ENCODE results near the gene MKNK2.
"Not testable (repeated sequence)": the region's sequence is repeated elsewhere in the genome, so short reads cannot be mapped to it uniquely, and the experiment has no call there.

MKNK2 gene

GRCh38 chr19:2050991-2051772 lies at the start of gene MKNK2:
MKNK2 (minus strand) TSS chr19:2051244; CDS start chr19:2050851, 393 bp downstream.
- DNase-seq (ENCODE audit: low spot score), result peak; percentile 99

GRCh38 chr19:2100719-2101061 lies 49.6 kb upstream of the MKNK2 start:
- no peak for DNase-seq (ENCODE audit: low spot score)

- no peak for DNase-seq (ENCODE audit: low spot score)
These were observed 49.1 kb upstream of the MKNK2 start for GRCh38 chr19:2099937-2100718.

- DNase-seq (ENCODE audit: low spot score), result no peak
These were observed 48.0 kb upstream of the MKNK2 start for GRCh38 chr19:2099054-2099501.

DNA sequence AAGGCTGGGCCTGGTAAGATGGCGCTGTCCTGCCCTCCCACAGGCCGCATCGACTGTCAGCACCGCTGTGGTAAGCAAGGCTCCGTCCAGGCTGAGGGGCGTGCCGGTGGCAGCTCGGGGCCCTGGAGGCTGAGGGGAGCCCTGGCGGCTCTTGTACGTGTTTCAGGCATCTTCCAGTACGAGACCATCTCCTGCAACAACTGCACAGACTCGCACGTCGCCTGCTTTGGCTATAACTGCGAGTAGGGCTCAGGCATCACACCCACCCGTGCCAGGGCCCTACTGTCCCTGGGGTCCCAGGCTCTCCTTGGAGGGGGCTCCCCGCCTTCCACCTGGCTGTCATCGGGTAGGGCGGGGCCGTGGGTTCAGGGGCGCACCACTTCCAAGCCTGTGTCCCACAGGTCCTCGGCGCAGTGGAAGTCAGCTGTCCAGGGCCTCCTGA lies 46.9 kb upstream of the MKNK2 start:
- no peak for DNase-seq (ENCODE audit: low spot score)

DNA sequence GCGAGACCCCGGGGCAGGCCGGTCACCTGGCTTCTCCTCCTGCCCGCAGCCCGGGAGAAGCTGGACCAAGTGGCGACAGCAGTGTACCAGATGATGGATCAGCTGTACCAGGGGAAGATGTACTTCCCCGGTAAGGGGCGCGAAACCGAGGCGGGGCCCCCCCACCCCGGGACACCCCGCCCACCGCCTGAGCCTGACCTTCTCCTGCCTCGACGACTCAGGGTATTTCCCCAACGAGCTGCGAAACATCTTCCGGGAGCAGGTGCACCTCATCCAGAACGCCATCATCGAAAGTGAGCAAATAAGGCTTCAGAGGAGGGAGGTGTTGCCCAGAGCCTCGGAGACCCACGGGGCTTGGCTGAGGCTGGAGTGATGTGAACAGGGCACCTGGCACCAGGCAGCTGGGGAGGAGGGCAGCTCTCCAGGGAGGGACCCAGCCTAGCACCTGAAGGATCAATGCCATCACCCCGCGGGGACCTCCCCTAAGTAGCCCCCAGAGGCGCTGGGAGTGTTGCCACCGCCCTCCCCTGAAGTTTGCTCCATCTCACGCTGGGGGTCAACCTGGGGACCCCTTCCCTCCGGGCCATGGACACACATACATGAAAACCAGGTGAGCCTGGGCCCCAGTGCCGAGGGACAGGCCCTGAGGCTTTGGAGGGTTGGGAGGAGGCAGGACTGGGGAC lies 46.3 kb upstream of the MKNK2 start:
- DNase-seq (ENCODE audit: low spot score), result no peak

DNA sequence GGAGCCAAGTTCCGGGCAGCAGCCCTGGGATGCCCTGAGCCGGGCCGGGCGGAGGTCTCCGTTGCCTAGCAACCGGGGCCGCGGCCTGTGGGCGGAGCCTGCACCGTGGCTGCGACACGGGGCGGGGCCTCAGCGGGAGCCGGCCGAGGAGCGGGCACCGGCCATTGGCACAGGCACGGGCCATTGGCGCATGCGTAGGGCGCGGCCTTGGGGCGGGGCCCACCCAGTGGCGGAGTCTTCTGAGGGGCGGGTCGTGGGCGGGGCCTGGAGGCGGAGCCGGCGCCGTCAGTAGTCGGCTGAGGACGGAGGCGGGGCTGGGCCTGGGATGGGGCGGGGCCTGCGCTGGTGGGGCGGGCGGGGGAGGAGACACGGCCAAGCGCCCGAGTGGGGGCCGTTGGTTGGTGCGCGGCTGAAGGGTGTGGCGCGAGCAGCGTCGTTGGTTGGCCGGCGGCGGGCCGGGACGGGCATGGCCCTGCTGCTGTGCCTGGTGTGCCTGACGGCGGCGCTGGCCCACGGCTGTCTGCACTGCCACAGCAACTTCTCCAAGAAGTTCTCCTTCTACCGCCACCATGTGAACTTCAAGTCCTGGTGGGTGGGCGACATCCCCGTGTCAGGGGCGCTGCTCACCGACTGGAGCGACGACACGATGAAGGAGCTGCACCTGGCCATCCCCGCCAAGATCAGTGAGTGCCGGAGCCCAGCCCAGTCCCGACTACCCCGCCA lies 45.6 kb upstream of the MKNK2 start, which contains the start of gene IZUMO4:
Gene IZUMO4 (plus strand): TSS at position 436 of the 723 bp plus-strand sequence. CDS start 31 bp downstream, at position 467.
- peak; percentile 100 for DNase-seq (ENCODE audit: low spot score)

- DNase-seq (ENCODE audit: low spot score), result peak; percentile 94
These were observed 45.0 kb upstream of the MKNK2 start, which contains the start of gene MOB3A for GRCh38 chr19:2096034-2096479. MOB3A (minus strand) TSS chr19:2096326; CDS start chr19:2078560, 17,766 bp downstream.

GRCh38 chr19:2091926-2092525 lies 41.0 kb upstream of the MKNK2 start:
- not testable (repeated sequence) for DNase-seq (ENCODE audit: low spot score)

GRCh38 chr19:2089727-2090053 lies 38.6 kb upstream of the MKNK2 start:
- DNase-seq (ENCODE audit: low spot score), result no peak

DNA sequence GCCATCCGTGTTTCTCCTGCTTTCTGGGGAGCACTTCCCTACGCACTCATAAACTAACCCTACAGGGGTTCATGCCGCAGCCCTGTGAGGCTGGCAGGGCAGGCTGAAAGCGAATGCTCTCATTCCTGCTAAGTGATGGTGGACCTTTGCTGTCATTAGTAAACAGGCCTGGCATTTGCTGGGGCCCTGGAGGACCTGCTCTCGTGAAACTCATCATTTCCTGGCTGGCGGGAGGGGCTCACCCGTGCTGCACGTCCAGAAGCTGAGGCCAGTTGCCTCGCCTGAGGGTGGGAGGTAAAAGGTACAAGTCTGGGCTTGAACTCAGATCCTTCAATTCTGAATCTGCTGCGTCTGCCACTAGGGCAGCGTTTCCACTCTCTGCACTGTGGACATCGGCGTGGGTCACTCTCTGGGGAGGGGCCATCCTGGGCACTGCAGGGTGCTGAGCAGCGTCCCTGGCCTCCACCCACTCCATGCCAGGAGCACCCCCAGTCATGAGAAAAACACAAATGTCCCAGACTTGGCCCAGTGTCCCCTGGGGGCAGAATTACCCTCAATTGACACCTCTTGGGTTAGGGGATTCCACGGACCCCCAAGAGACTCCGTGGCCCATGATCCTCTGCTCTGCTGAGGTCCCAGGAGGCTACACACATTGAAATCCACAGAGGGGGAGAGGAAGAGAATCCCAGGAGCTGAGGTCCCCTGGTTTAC lies 38.1 kb upstream of the MKNK2 start:
- DNase-seq (ENCODE audit: low spot score), result no peak

- DNase-seq (ENCODE audit: low spot score), result no peak
These were observed 36.6 kb upstream of the MKNK2 start for GRCh38 chr19:2087621-2088100.

- DNase-seq (ENCODE audit: low spot score), result not testable (repeated sequence)
These were observed 35.9 kb upstream of the MKNK2 start for GRCh38 chr19:2086695-2087620.

DNA sequence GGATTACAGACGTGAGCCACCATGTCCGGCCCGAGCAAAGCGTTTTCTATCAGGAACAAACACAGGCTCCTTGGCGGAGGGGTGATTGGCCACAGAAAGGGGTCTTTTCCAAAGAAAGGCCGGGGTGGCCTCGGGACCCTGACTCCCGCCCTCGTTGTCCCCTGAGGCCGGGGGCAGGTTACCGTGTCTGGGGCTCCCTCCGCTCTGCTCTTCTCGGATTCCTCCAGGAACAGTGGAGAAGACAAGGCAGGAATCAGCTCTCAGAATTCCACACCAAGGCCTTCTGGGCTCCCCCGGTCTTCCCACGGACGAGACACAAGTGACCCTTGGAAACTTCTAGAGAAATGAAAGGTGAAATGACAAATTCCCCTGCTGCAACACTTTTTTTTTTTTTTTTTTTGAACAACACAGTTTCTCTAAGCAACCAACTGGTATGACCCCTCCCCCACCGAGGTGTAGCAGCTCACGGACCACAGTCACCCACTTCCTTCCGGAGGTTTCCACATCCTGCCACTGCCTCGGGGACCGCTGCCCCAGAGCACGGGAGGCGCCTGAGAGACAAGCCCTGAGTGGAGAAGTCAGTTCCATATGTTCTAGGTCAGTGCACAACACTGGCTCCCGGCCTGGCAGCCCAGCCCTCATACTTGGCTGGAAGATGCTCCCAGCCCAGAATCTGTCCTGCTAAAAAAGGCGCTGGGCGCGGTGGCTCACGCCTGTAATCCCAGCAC lies 34.1 kb upstream of the MKNK2 start:
- no peak for DNase-seq (ENCODE audit: low spot score)

- DNase-seq (ENCODE audit: low spot score), result no peak
These were observed 32.3 kb upstream of the MKNK2 start for GRCh38 chr19:2083174-2083854.

DNA sequence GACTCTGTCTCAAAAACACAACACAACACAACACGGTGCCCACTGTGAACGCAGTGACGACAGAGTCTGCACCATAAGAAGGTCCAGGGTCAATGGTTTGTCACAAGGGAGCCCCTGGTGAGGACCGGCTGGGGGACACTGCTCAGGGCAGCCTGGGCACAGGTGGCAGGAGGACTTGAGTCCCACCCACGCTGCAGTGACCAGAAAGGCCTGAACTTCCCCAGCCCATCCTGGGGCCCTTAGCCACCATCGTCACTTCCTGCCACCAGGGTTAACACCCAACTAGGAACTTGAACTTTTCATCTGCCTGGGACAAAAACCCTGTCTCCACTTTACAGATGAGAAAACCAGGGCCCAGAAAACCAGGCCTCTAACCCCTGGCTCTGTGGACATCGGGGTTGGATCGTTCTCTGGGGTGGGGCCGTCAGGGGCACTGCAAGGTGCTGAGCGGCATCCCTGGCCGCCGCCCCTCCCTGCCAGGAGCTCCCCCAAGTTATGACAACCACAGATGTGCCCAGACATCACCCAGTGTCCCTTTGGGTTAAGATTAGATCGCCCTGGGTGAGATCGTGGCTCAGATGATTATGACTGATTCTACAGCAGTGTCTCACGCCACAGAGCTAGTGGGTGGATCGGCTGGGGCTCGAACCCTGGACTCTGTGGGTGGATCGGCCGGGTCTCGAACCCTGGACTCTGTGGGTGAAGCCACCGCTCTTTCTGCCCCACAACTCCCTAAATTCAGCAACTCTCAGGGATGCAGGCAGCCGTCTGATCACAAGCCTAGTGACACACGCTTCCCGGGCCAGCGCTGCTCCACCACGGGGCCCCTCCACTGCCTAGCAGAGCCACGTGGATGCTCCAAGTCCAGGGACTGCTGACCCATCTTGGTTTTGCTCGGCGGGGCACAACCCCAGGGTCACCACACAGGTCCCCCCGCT lies 31.1 kb upstream of the MKNK2 start:
- no peak for DNase-seq (ENCODE audit: low spot score)

Measured in GM03348 (cell line).